A549 (cell line): ENCODE data around the gene SMAGP.
"Not testable (repeated sequence)": the region's sequence is repeated elsewhere in the genome, so short reads cannot be mapped to it uniquely, and the experiment has no call there.

Experiments used
- HOXA7 ChIP-seq: fragments of 250-450 bp; sonication (Bioruptor Pico); IDR thresholded peaks from 2 replicates; pipeline ENCODE4 v1.5.0; 2020; ENCODE audit warnings: mild to moderate bottlenecking, moderate library complexity
- KDM5A ChIP-seq: fragments of 200-600 bp; sonication (generic); IDR thresholded peaks from 2 replicates; pipeline ENCODE4 v1.6.1; 2016; ENCODE audit warnings: antibody characterized with exemption, mild to moderate bottlenecking
- RAD21 ChIP-seq, 2 experiments: fragments of >200 bp in 1 of 2; sonication (Bioruptor Twin) in 1 of 2; formaldehyde crosslinking in 1 of 2; IDR thresholded peaks in 1 of 2; conservative IDR thresholded peaks in 1 of 2; 2 replicates in 1 of 2; 3 replicates in 1 of 2; pipeline ENCODE4 v1.6.1; 2012 to 2018; ENCODE audit warnings: inconsistent platforms in 1 of 2
- TF ChIP-seq, protein P1 (sequence below): fragments of >200 bp; sonication (Bioruptor Twin); formaldehyde crosslinking; IDR thresholded peaks from 3 replicates; pipeline ENCODE4 v1.5.1; 2016

DNA sequence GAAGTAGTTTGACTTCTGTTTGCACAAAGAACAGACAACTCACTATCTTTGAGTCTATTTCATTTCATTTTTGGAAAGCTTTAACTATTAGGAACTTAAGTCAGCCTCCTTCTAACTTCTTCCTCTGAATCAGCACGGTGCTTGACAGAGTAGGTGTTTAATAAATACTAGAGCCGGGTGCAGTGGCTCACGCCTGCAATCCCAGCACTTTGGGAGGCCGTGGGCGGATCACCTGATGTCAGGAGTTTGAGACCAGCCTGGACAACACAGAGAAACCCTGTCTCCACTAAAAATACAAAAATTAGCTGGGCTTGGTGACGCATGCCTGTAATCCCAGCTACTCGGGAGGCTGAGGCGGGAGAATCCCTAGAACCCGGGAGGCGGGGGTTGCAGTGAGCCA lies 30.6 kb upstream of the SMAGP start:
- TF ChIP-seq, protein P1, sequence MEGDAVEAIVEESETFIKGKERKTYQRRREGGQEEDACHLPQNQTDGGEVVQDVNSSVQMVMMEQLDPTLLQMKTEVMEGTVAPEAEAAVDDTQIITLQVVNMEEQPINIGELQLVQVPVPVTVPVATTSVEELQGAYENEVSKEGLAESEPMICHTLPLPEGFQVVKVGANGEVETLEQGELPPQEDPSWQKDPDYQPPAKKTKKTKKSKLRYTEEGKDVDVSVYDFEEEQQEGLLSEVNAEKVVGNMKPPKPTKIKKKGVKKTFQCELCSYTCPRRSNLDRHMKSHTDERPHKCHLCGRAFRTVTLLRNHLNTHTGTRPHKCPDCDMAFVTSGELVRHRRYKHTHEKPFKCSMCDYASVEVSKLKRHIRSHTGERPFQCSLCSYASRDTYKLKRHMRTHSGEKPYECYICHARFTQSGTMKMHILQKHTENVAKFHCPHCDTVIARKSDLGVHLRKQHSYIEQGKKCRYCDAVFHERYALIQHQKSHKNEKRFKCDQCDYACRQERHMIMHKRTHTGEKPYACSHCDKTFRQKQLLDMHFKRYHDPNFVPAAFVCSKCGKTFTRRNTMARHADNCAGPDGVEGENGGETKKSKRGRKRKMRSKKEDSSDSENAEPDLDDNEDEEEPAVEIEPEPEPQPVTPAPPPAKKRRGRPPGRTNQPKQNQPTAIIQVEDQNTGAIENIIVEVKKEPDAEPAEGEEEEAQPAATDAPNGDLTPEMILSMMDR: not testable (repeated sequence)
- not testable (repeated sequence) for TF ChIP-seq RAD21 (conservative IDR thresholded peaks at IDR 0.05 in 1 of 2, IDR thresholded peaks at IDR 0.05 in 1 of 2); HOXA7 (CRISPR knock-in tag); KDM5A
